ENCODE results near the gene FER1L5.
A peak's percentile ranks its signal among the peaks of the same experiment; 100 is the strongest.

The FER1L5 gene

DNA sequence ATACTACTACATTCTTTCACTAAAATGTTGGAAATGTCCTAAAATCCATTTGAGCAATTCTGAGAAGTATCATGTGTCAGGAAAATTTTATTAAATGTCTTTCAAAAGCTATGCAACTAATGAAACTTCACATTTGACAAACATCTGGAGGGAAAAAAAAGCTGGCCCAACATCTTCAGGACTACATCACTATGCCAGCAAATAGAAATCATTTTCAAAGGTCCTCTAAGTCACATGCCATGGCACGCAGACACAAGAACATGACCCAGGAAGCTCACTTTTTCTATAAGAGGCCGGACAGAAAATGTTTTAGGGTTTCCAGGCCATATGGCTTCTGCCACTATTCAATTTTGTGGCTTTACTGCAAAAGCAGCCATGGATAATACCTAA, 16.0 kb upstream of the FER1L5 start:
- H2AK5ac ChIP-seq (ENCODE audit: low read length) = no peak overlapping the region
- H3K9me3 ChIP-seq (ENCODE audit: insufficient read depth, low read depth, low read length) = no peaks in the 10 kb centered on the region
- H3K79me2 ChIP-seq (ENCODE audit: control insufficient read depth, insufficient read depth, low read length, poor library complexity) = no peaks in the 10 kb centered on the region
- no peak overlapping the region for H3K4me3 ChIP-seq (ENCODE audit: low read depth, low read length)
- no peak overlapping the region for H3K4ac ChIP-seq (ENCODE audit: low read depth, low read length)
- H4K91ac ChIP-seq (ENCODE audit: low read depth, low read length) = no peak overlapping the region
- no peaks in the 10 kb centered on the region for H3K4me1 ChIP-seq (ENCODE audit: control insufficient read depth in 1 of 2, insufficient read depth in 2 of 2, low read length in 2 of 2)
- H2BK12ac ChIP-seq (ENCODE audit: low read length) = no peak overlapping the region
- no peak overlapping the region for H4K12ac ChIP-seq (ENCODE audit: low read depth, low read length)
- H4K8ac ChIP-seq (ENCODE audit: low read depth, low read length) = no peak overlapping the region
- H2BK120ac ChIP-seq (ENCODE audit: insufficient read depth, low read length, poor library complexity) = no peak overlapping the region
- peaks cover 5 to 14% of the 10 kb centered on the region in 2 experiments for H3K36me3 ChIP-seq (ENCODE audit: control insufficient read depth in 1 of 2, insufficient read depth in 2 of 2, low read length in 2 of 2)
- H3K9ac ChIP-seq (ENCODE audit: low read length) = no peak overlapping the region
- H3K14ac ChIP-seq (ENCODE audit: low read length) = no peak overlapping the region
- peak in 1 of 2 donors; percentile 22 for DNase-seq
- no peak overlapping the region for H3K23ac ChIP-seq (ENCODE audit: low read length)
- no peak overlapping the region for H3K27ac ChIP-seq (ENCODE audit: low read depth, low read length)
- no peaks in the 10 kb centered on the region for H3K27me3 ChIP-seq (ENCODE audit: insufficient read depth, low read length)
- H3K79me1 ChIP-seq (ENCODE audit: low read length) = no peaks in the 10 kb centered on the region
- H2AFZ ChIP-seq (ENCODE audit: insufficient read depth, low read length, poor library complexity) = no peak overlapping the region
- H3K4me2 ChIP-seq (ENCODE audit: low read length) = no peak overlapping the region
- no CpG with 5 or more reads among the region's 2 CpGs for WGBS (ENCODE audit: extremely low coverage, insufficient coverage, insufficient read length)
- no peak overlapping the region for H2BK5ac ChIP-seq (ENCODE audit: low read depth, low read length, poor library complexity)
- no peak overlapping the region for H3K18ac ChIP-seq (ENCODE audit: low read length)

DNA sequence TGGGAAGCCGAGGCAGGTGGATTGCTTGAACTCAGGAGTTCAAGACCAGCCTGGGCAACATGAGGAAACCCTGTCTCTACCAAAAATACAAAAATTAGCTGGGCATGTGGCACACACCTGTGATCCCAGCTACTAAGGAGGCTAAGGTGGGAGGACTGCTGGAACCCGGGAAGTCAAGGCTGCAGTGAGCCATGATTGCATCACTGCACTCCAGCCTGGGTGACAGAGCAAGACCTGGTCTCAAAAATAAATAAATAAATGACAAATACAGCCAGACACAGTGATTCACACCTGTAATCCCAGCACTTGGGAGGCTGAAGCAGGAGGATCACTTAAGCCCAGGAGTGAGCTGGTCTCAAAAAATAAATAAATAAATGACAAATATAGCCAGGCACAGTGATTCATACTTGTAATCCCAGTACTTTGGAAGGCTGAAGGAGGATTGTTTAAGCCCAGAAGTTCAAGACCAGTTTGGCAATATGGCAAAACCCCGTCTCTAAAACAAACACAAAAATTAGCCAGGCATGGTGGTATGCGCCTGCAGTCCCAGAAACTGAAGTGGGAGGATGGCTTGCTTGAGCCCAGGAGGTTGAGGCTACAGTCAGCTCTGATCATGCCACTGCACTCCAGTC, 10.6 kb upstream of the FER1L5 start:
- no CpG with 5 or more reads among the region's 4 CpGs for WGBS (ENCODE audit: extremely low coverage, insufficient coverage, insufficient read length)
- no peak overlapping the region for H2BK12ac ChIP-seq (ENCODE audit: low read length)
- H2AFZ ChIP-seq (ENCODE audit: insufficient read depth, low read length, poor library complexity) = no peak overlapping the region
- peaks cover 2% of the 10 kb centered on the region for H3K79me2 ChIP-seq (ENCODE audit: control insufficient read depth, insufficient read depth, low read length, poor library complexity)
- no peak overlapping the region for H4K8ac ChIP-seq (ENCODE audit: low read depth, low read length)
- no peak overlapping the region for H3K18ac ChIP-seq (ENCODE audit: low read length)
- no peak overlapping the region for H4K12ac ChIP-seq (ENCODE audit: low read depth, low read length)
- H4K91ac ChIP-seq (ENCODE audit: low read depth, low read length) = no peak overlapping the region
- no peak overlapping the region for H2BK5ac ChIP-seq (ENCODE audit: low read depth, low read length, poor library complexity)
- no peaks in the 10 kb centered on the region for H3K27me3 ChIP-seq (ENCODE audit: insufficient read depth, low read length)
- H3K23ac ChIP-seq (ENCODE audit: low read length) = no peak overlapping the region
- H3K27ac ChIP-seq (ENCODE audit: low read depth, low read length) = no peak overlapping the region
- no peak overlapping the region for H3K9ac ChIP-seq (ENCODE audit: low read length)
- H3K4me1 ChIP-seq (ENCODE audit: control insufficient read depth in 1 of 2, insufficient read depth in 2 of 2, low read length in 2 of 2) = peaks cover 3% of the 10 kb centered on the region in 2 experiments
- no peak overlapping the region for H3K4me3 ChIP-seq (ENCODE audit: low read depth, low read length)
- H3K9me3 ChIP-seq (ENCODE audit: insufficient read depth, low read depth, low read length) = no peaks in the 10 kb centered on the region
- peak in 1 of 2 donors; percentile 47 for DNase-seq
- no peak overlapping the region for H2BK120ac ChIP-seq (ENCODE audit: insufficient read depth, low read length, poor library complexity)
- H3K14ac ChIP-seq (ENCODE audit: low read length) = no peak overlapping the region
- no peaks in the 10 kb centered on the region for H3K79me1 ChIP-seq (ENCODE audit: low read length)
- H3K36me3 ChIP-seq (ENCODE audit: control insufficient read depth in 1 of 2, insufficient read depth in 2 of 2, low read length in 2 of 2) = peaks cover 5 to 21% of the 10 kb centered on the region in 2 experiments
- H3K4me2 ChIP-seq (ENCODE audit: low read length) = no peak overlapping the region
- no peak overlapping the region for H2AK5ac ChIP-seq (ENCODE audit: low read length)
- no peak overlapping the region for H3K4ac ChIP-seq (ENCODE audit: low read depth, low read length)

DNA sequence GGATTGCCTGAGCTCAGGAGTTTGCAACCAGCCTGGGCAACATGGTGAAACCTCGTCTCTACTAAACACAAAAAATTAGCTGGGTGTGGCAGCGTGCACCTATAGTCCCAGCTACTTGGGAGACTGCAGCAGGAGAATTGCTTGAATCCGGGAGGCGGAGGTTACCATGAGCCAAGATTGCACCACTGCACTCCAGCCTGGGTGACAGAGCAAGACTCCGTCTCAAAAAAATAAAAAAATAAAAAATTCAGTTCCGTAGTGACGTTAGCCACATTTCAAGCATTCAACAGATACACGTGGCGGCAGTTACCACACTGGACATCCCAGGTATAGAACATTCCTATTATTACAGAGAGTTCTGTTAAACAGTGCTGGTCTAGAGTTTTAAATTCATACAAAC, 8.9 kb upstream of the FER1L5 start:
- Histone ChIP-seq H3K4me3 (ENCODE audit: low read depth, low read length) (no peak overlapping the region), H2BK120ac (ENCODE audit: insufficient read depth, low read length, poor library complexity) (no peak overlapping the region), H4K12ac (ENCODE audit: low read depth, low read length) (no peak overlapping the region), H3K27ac (ENCODE audit: low read depth, low read length) (no peak overlapping the region), H3K27me3 (ENCODE audit: insufficient read depth, low read length) (no peaks in the 10 kb centered on the region), H2AK5ac (ENCODE audit: low read length) (no peak overlapping the region), H3K4me1 (ENCODE audit: control insufficient read depth in 1 of 2, insufficient read depth in 2 of 2, low read length in 2 of 2) (peaks cover 6 to 7% of the 10 kb centered on the region in 2 experiments), H2AFZ (ENCODE audit: insufficient read depth, low read length, poor library complexity) (no peak overlapping the region), H3K36me3 (ENCODE audit: control insufficient read depth in 1 of 2, insufficient read depth in 2 of 2, low read length in 2 of 2) (peaks cover 5 to 14% of the 10 kb centered on the region in 2 experiments), H3K79me1 (ENCODE audit: low read length) (peaks cover 11% of the 10 kb centered on the region), H3K18ac (ENCODE audit: low read length) (no peak overlapping the region), H3K23ac (ENCODE audit: low read length) (no peak overlapping the region), H3K14ac (ENCODE audit: low read length) (no peak overlapping the region), H4K91ac (ENCODE audit: low read depth, low read length) (no peak overlapping the region), H3K79me2 (ENCODE audit: control insufficient read depth, insufficient read depth, low read length, poor library complexity) (peaks cover 7% of the 10 kb centered on the region), H3K9me3 (ENCODE audit: insufficient read depth, low read depth, low read length) (no peaks in the 10 kb centered on the region), H3K4me2 (ENCODE audit: low read length) (no peak overlapping the region), H4K8ac (ENCODE audit: low read depth, low read length) (no peak overlapping the region), H3K9ac (ENCODE audit: low read length) (no peak overlapping the region), H2BK5ac (ENCODE audit: low read depth, low read length, poor library complexity) (no peak overlapping the region), H3K4ac (ENCODE audit: low read depth, low read length) (no peak overlapping the region), H2BK12ac (ENCODE audit: low read length) (no peak overlapping the region)
- WGBS (ENCODE audit: extremely low coverage, insufficient coverage, insufficient read length) = no CpG with 5 or more reads among the region's 9 CpGs
- peak; percentile 85 to 91 for DNase-seq

DNA sequence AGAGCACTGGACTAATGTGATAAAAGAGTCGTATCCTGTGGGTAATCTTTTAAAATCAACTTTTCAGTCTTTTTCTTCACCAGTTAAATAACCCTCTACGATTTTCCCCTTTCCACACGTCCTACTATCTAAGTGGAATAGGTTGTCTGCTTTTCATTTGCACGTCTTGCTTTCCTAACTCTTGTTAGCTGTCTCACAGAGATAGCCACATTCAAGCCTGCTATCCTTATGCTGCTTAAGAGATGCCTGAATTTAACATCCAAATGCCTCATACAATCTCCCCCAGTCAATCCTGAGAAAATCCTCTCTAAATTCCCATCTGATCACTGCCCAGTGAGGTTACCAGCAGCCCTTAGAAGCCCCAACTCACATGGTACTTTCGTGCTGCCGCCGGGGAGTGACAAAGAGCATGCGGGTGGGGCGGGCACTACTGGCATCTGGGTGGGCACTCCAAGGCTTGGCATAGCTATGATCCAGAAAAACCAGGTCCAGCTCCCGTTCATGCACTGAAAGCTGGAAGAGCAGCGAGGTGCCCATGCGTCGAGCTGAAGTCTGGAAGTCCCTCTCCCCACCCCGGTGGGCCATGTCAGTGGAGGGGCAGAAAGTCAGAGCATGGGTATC, 5.9 kb upstream of the FER1L5 start:
- Histone ChIP-seq H2AK5ac (ENCODE audit: low read length) (no peak overlapping the region), H2BK12ac (ENCODE audit: low read length) (no peak overlapping the region), H3K4ac (ENCODE audit: low read depth, low read length) (peak overlapping the region; percentile 33), H3K79me1 (ENCODE audit: low read length) (peaks cover 11% of the 10 kb centered on the region), H4K12ac (ENCODE audit: low read depth, low read length) (no peak overlapping the region), H3K27me3 (ENCODE audit: insufficient read depth, low read length) (no peaks in the 10 kb centered on the region), H3K4me1 (ENCODE audit: control insufficient read depth in 1 of 2, insufficient read depth in 2 of 2, low read length in 2 of 2) (peaks cover 6 to 7% of the 10 kb centered on the region in 2 experiments), H2BK5ac (ENCODE audit: low read depth, low read length, poor library complexity) (no peak overlapping the region), H3K9me3 (ENCODE audit: insufficient read depth, low read depth, low read length) (no peaks in the 10 kb centered on the region), H4K8ac (ENCODE audit: low read depth, low read length) (no peak overlapping the region), H2AFZ (ENCODE audit: insufficient read depth, low read length, poor library complexity) (no peak overlapping the region), H3K4me2 (ENCODE audit: low read length) (peak overlapping the region; percentile 95), H2BK120ac (ENCODE audit: insufficient read depth, low read length, poor library complexity) (no peak overlapping the region), H3K79me2 (ENCODE audit: control insufficient read depth, insufficient read depth, low read length, poor library complexity) (peaks cover 7% of the 10 kb centered on the region), H3K27ac (ENCODE audit: low read depth, low read length) (no peak overlapping the region), H3K23ac (ENCODE audit: low read length) (no peak overlapping the region), H3K4me3 (ENCODE audit: low read depth, low read length) (no peak overlapping the region), H3K14ac (ENCODE audit: low read length) (no peak overlapping the region), H3K36me3 (ENCODE audit: control insufficient read depth in 1 of 2, insufficient read depth in 2 of 2, low read length in 2 of 2) (peaks cover 2 to 7% of the 10 kb centered on the region in 2 experiments), H4K91ac (ENCODE audit: low read depth, low read length) (no peak overlapping the region), H3K9ac (ENCODE audit: low read length) (no peak overlapping the region), H3K18ac (ENCODE audit: low read length) (no peak overlapping the region)
- WGBS (ENCODE audit: extremely low coverage, insufficient coverage, insufficient read length) = 100% methylated on average over 2 of the region's 14 CpGs
- no peak for DNase-seq

All from trophoblast cell (in vitro differentiated cells and primary cell).